HG02642 (cell line): ENCODE measurements around the gene KCNC3.
"Not testable (repeated sequence)": the region's sequence is repeated elsewhere in the genome, so short reads cannot be mapped to it uniquely, and the experiment has no call there.

ENCODE experiments used
- ATAC-seq: cut with Tn5 transposase; IDR thresholded peaks from one replicate; pipeline ENCODE4 v1.9.1; 2021; ENCODE audit warnings: mild to moderate bottlenecking; ENCODE audit not compliant: unreplicated experiment, poor library complexity

Gene KCNC3

DNA sequence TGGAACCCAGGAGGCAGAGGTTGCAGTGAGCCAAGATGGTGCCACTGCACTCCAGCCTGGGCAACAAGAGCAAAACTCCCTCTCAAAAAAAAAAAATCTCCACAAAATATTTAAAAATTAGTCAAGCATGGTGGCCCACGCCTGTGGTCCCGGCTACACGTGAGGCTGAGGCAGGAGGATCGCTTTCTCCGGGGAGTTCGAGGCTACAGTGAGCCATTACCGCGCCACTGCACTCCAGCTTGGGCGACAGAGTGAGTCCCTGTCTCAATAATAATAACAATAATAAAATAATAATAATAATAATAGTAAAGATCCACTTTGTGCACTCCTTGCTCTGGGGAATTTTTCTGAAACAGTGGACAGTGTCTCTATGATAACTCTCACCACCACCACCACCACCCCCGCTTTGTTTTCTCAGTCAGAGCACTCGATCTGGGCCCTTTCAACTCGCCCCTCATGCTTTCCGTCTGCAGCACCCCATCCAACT, 27.6 kb upstream of the KCNC3 start:
- no peak for ATAC-seq

DNA sequence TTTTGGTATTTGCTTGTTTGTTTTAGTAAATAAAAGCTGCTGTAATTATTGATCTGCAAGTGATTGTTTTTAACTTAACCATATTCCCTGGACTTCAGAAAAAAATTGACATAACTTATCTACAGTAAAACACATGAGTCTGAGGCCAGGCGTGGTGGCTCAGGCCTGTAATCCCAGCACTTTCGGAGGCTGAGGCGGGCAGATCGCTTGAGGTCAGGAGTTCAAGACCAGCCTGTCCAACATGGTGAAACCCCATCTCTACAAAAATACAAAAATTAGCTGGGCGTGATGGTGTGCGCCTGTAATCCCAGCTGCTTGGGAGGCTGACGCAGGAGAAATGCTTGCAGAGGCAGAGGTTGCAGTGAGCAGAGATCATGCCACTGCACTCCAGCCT, 24.3 kb upstream of the KCNC3 start:
- ATAC-seq, result not testable (repeated sequence)

DNA sequence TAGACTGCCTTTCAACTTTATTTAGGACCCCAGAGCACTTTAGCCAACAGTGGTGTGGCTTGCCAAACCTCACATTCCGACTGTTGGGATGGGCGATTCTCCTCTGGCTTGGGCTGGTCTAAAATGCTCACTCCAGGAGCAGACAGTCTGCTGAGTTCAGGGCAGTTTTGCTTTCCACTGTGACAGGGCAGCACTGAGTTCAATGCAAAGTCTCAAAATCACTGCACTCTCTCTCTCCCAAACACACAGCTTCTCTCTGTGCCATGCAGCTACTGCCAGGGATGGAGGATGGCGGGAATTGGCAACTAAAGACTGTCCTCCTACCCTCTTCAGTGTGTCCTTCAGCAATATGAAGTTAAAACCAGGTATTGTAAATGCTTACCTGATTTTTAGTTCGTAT, 23.1 kb upstream of the KCNC3 start:
- ATAC-seq, result no peak

DNA sequence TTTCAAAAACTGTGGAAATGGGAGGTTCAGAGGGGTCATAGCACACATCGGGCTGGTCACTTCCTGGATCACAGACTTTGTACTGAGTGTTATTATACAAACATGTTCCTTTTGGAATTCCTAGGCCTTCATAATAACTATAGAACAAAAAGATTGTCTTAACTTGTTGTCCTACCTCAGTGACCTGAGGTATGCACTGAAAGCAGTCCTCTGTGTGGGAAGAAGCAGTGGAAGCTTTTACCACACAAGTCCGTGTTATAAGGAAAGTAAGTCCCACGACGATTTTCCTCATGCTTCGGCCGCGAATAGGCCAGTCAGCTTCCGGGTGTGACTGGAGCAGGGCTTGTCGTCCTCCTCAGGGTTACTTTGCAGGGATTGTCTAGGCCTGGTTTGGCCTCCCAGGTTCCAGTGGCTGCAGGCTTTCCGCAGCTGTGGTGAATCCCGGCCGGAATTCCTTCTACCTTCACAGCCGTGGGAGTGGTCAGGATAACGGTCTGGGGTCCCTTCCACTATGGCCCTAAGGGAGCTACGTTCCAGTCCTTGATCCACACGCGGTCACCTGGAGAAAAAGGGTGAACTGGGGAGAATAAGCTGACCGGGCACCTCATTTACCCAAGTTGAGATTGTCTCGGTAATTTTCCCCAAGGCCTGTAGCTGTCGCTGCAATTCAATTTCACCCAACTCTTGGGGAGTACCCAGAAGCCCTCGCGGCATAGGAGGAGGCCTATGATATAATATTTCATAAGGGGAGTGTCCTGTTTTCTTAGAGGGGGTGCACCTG, 20.3 kb upstream of the KCNC3 start:
- ATAC-seq, result no peak

DNA sequence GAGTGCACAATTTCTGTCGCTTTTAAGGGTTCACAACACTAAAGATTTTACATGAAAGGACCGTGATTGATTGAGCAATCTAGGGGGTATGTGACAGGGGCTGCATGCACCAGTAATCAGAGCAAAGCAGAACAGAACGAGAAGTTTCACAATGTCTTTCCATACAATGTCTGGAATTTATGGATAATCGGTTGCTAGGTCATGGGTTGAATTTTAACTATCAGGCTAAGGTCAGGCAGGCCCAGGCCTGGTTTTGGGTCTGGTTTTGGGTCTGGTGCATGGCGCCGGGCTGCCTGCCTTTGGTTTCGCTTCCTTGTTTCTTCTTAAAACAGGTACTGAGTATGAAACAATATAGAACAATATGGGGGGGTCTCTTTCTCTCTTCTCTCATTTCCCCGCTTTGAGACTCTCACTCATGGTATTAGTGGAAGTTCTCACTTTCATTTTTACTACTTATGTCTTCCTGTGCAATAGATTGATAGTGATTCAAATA, 18.0 kb upstream of the KCNC3 start:
- not testable (repeated sequence) for ATAC-seq

DNA sequence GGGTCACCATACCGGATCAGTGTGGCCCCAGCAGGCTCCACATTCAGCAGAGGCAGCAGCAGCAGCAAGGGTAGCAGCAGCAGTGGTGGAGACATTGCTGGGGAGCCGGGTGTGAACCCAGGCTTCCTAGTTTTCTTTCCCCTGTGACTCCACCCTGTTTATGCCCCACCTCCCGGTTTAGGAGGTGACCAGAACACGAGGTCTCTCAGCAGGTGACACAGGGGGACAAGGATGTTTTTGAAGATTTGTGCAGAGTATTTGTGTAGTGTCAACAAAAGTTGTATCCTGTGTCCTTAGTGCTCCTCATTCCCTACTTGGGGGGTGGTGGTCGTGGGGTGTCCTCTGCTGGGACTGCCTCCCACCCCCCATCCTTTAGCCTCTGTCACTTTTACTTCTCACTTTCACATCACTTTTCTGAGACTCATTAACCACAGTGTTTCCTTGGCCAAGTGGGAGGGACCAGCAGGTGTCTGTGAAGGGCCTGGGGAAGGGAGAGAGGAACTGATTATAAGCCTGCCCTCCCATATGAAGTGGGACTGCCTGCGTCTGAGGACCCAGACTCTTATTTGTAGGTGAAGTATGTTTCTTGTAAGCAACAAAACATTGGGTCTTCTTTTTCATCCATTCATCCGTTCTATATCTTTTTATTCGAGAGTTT, 15.6 kb upstream of the KCNC3 start:
- ATAC-seq, result peak; percentile 54

DNA sequence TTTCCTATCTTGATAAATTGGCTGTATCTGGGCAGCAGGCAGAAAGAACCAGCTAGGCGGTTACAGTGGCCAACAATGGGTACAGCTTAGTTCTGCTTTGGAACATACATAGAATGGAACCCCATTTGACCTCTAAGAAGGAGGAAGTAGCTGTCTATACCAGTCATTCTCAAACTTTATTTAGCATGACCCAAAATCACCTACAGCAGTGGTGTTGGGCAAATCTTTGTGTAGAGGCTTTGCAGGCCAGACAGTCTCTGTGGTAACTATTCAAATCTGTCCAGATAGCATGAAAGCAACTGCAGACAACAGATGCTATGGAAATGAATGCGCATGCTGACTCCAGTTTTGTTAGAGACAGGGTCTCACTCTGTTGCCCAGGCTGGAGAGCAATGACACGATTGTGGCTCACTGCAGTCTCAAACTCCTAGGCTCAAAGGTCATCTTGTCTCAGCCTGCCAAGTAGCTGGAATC, 12.0 kb upstream of the KCNC3 start:
- ATAC-seq, result peak; percentile 55

DNA sequence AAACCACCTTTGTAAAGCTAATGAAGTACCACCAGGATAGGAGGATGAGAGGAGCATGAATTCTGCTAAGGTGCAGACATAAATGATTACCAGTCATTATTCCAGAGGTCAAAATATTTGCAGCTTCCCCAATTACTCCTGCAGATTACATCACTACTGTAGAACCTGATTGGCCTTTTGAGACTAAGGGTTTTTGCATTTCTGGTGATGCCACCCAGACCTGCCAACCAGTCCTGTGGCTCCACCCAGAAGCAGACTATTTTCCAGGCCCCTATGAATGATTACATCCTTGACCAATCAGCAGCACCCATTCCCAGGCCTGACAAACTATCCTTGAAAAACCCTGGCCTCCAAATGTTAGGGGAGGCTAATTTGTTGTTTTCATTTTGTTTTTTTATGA, 11.2 kb upstream of the KCNC3 start:
- no peak for ATAC-seq

DNA sequence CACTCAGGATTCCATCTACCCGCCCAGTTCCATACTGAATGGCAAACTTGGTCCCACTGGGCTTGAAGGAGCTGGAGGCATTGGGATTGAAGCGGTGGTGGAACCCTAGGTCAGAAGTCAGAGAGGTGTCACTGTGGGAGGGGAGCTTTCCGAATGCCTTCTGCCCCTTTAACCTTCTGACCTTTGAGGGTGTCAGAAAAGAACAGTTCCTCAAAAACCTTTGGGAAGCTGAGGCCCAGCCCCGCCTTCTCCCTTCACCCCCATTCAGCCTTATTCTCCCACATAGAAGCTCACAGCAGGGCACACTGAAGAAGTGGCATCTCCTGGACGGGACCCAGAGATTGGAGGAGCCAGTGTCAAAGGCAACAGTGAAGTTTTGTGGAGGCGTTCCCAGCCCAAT, 7.9 kb upstream of the KCNC3 start:
- ATAC-seq, result not testable (repeated sequence)

DNA sequence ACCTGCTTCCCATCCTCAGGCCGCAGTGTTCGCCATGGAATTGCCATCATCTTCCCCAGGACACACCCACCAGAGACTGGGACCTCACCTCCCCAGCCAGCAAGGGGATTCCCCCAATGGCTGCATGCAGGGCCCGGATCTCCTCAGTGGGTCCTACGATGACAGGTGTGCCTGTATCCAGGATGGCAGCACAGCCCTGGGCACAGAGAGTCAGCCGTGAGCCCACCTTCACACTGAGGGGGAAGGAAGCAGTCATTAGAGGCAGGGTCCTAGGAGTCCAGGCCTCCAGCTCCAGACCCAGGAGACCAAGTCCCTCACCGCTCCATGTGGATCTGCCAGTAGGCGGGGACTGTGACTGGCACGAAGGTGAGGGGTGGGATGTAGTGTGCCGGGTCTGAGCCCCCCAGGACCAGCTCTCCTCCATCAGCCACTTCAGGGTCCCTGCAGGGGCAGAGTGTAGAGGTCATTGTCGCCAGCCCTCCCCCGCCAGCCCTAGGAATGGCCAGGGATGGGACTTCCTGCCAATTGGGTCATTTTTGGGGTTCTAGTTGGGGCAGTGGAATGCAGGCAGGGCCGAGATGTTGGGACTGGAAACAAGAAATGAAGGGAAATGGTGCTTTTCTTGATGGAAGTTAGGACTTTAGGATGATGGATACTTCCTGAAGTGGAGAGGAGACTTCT, 5.7 kb upstream of the KCNC3 start:
- no peak for ATAC-seq

DNA sequence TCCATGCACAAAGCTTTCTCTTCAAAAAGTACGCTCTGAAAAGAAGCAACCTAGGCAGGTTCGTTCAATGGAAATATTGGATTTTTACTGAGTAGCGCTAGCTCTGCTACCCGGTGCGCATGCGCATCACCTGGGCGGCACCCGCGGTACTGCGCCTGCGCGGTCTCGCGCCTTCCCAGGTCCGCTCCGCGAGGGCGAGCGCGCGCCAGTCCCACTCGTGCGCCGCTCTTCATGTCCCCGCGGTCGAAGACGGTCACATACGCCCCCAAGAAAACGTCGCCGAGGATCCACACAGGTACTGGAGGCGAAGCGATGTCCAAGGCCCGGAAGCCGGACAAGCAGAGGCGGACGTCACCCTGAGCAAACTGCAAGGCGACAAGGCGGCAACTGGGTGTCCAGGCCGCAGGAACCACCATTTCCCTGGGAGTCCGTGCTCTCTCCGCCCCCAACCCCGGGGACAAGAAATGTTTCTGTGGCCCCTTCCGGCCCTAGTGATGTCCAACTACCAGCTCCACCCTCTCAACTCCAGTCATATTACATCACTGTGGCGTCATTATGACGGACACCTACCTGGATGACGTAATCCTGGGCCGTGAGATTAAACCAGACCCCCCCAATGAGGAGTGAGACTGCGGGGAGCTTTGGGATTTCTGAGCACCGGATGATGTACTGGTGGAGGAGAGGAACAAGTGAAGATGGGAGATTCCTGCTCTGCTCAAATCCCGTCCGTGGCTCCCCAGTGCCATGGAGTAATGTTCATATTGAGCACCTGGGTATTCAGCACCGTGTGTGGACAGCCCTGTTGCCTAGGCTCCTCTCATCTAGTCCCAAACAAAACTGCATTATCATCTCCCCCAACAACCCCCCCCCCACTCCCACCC, 4.8 kb upstream of the KCNC3 start:
- ATAC-seq, result peak; percentile 27

DNA sequence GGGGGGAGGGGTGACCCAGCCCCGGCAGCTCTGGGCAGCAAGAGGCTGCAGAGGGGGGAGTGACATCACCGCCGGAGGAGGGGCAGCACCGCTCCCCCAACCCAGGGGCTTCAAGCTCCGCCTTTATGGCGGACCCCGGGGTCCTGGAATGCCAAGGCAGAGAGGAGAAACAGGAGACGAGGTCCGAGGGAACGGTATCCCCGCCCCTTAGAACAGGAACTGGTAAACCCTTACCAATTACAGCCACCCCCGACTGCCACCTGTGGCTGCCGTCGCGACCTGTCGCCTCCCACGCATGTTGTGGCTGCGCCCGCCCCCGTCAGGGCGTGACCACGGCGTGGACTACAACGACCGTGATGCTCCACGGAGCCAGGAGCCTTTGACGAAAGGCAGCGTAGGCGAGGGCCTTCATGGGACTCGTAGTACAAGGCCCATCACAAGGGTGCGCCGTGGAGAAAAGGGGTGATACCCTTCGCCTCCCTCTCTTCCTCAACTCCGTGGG, 4.1 kb upstream of the KCNC3 start:
- peak; percentile 47 for ATAC-seq

DNA sequence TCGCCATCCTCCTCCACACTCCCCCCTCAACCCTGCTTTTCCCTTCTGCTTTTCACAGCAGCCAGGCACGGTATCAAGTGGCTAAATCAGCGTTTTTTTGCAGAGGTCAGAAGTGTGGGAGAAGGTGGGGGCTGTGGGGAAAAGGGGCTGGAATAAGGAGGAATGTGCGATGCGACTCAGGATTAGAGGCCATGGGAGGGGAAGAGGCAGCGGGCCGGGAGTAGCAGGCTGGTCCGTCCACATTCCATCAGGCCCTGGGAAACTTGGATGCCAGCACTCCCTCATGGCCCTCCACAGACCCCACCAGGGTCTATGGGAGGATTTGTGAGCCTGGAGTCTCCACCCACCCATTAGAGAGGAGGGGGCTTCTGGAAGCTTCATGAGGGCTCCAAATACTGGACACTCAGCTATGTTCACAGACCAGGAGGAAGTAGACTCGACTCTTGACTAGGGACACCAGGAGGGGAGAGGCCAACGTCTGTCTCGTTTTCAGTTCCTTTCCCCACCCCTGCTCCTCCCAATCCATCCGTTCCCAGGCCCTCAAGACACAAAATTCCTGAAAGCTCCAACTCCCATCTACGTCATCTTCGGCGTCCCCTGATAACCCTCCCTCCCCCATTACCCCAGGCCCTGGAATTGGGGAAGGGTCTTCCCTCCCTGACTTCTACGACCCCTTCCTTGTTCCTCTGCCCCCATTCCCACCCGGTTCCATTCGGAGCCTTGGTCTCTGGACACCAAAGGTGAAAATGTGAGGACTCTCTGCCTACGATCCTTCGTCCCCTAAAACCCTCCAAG, 3.3 kb upstream of the KCNC3 start:
- no peak for ATAC-seq

DNA sequence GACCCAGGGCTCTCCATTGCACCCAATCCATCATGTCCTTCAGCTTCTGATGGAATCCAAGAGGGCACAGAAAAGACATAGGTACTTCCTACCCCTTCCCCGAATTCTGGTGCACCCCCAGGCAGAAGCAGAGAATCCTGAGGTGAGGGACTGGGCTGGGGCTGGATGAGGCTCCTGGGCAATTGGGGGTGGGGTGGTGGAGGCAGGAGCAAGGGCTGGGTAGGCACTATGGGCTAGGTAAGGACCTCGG, 2.7 kb upstream of the KCNC3 start:
- ATAC-seq, result no peak

DNA sequence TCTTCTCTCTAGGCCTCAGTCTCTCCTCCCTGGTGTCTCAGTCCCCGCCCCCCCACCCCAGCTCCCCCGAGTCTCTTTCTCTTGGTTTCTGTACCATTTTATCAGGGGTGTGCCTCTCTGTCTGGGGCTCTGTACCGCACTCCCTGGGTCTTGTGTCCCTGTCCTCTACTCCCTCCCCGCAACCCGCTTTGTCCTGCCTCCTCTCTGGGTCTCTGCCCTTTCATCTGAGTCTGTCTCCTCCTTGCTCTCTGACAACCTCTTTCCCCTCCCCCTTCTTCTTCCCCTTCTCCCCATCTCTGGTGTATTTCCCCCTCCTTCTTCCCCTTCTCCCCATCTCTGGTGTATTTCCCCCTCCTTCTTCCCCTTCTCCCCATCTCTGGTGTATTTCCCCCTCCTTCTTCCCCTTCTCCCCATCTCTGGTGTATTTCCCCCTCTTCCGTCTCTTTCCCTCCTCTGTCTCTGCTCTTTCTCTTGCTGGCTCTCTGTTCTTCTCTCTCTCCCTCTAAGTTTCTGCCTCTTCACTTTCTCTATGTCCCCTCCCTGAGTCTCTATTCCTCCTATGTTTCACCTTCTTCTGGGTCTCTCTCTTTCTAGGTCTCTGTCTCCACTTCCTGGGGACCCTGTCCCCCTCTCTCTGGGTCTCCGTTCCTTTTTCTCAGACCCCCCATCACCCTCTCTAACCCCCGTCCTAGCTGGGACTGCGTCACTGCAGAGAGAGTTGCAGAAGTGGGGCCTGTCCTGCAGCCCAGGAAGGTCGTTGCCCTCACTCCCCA, 2.2 kb upstream of the KCNC3 start:
- ATAC-seq, result no peak

DNA sequence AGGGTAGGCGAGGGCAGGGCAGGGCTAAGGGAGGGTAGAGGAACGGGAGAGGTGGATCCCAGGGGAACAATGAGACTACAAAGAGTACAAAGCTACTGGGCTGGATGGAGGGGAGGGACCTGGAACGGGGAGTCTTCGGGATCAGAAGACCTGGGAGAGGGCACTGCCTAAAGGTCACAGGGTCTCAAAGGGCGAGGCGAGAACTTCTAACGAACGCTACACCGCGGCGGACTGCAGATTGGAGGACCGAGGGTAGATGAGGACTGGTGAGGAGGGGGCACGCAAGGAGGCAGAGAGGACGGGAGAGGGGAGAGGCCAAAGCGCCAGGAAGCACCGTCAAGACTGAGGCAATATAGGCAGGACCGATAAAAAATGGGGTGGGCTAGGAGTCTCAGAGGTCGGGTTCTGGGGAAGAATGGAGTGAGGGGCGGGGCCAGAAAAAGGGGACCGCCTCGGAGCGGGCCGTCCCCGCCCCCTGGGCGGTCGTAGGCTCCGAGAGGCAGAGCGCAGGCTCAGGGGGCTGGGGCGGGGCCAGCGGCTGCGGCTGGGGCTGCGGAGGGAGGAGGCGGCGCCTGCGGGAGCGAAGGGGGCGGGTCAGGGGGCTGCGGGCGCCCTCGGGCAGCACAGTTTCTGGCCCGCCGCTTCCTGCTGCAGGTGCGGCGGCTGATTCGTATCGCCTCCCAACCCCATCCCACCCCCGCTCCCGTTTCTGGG, 1.3 kb upstream of the KCNC3 start:
- peak; percentile 37 for ATAC-seq

DNA sequence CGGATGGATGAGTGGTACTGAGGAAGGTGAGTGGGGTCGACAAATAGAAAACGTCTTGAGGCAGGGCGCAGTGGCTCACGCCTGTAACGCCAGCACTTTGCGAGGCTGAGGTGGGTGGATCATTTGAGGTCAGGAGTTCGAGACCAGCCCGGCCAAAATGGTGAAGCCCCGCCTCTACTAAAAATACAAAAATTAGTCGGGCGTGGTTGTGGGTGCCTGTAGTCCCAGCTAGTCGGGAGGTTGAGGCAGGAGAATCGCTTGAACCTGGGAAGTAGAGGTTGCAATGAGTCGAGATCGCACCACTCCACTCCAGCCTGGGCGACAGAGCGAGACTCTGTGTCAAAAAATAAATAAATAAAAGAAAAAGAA, 733 bp upstream of the KCNC3 start:
- ATAC-seq, result not testable (repeated sequence)

DNA sequence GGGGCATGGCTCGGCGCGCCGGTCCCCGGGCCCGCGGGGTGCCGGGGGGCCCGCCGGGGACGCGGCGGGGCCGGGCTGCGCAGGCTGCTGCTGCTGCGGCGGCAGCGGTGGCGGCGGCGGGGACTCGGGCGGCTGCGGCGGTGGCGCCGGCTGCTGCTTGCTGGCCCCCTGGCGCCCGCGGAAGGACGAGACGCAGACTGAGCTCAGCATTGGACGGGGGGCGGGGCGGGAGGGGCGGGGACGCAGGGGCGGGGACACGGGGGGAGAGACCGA, 368 bp downstream of the KCNC3 start:
- peak; percentile 18 for ATAC-seq
